Esophagus squamous epithelium (tissue), 5 donors: Measurements from ENCODE around the gene TNNI3. TPM values are rescaled to one million over a fixed set of nuclear protein-coding genes. Genes with fewer than 3 reads are reported as not detected.
A peak's percentile ranks its signal among the peaks of the same experiment; 100 is the strongest.

Source experiments
- DNase-seq: peaks from one replicate; lab custom pipeline; 2025; lab: John Stamatoyannopoulos, UW
- H3K27ac ChIP-seq, 4 donors: fragments of 200-600 bp; sonication (generic); one replicate each; pipeline ENCODE4 v1.5.1; 2016 to 2019; ENCODE audit warnings: mild to moderate bottlenecking in 1 of 4
- H3K27me3 ChIP-seq, 4 donors: fragments of 200-600 bp; sonication (generic); 1 replicate in 3 of 4; 2 replicates in 1 of 4; pipeline versions ENCODE4 v1.5.1 to v1.6.0; 2017 to 2021; ENCODE audit warnings: antibody characterized with exemption in 1 of 4
- H3K36me3 ChIP-seq, 3 donors: fragments of 200-600 bp; sonication (generic); one replicate each; pipeline ENCODE4 v1.5.1; 2016 to 2019
- H3K4me1 ChIP-seq, 3 donors: fragments of 200-600 bp; sonication (generic); one replicate each; pipeline ENCODE4 v1.5.1; 2017 to 2019
- H3K4me3 ChIP-seq, 4 donors: fragments of 200-600 bp; sonication (generic); 1 replicate in 3 of 4; 2 replicates in 1 of 4; pipeline ENCODE4 v1.5.1; 2016 to 2019; ENCODE audit warnings: mild to moderate bottlenecking in 2 of 4, moderate library complexity in 1 of 4
- H3K9me3 ChIP-seq, 3 donors: fragments of 200-600 bp; sonication (generic); one replicate each; pipeline ENCODE4 v1.5.1; 2016 to 2019
- POLR2A ChIP-seq, 4 donors: fragments of 450-650 bp; IDR thresholded peaks; one replicate each; pipeline ENCODE4 v1.6.1; 2017; ENCODE audit warnings: antibody characterized with exemption in 4 of 4, mild to moderate bottlenecking in 4 of 4, moderate library complexity in 3 of 4
- WGBS, 2 donors: methylation state at CpG; one replicate each; pipeline ENCODE4 v1.1.5; 2018; 5-methylcytosine and 5-hydroxymethylcytosine counted together
- intact Hi-C: fragments of 100-400 bp; cut with DNase I; formaldehyde crosslinking; loops from one replicate; pipeline ENCODE4 v1.15.0; 2022
- total RNA-seq, 4 donors: library from RNA; depleted of rRNA; stranded (reverse); fragments of >200 nt; gene quantifications; one replicate each; pipeline ENCODE4 v1.1.0, GENCODE V29; 2016
- TF ChIP-seq, protein P1 (sequence below), 6 experiments: fragments of 450-650 bp in 4 of 6; fragments of 200-600 bp in 2 of 6; sonication (generic) in 2 of 6; IDR thresholded peaks; one replicate each; pipeline ENCODE4 v1.5.1; 2016 to 2019; ENCODE audit warnings: antibody characterized with exemption in 6 of 6, mild to moderate bottlenecking in 4 of 6, moderate library complexity in 4 of 6
- donor health status: DM: yes; HTN: yes; CAD: no.

TNNI3 gene
- total RNA-seq, 4 donors from 2014 or later = not detected

DNA sequence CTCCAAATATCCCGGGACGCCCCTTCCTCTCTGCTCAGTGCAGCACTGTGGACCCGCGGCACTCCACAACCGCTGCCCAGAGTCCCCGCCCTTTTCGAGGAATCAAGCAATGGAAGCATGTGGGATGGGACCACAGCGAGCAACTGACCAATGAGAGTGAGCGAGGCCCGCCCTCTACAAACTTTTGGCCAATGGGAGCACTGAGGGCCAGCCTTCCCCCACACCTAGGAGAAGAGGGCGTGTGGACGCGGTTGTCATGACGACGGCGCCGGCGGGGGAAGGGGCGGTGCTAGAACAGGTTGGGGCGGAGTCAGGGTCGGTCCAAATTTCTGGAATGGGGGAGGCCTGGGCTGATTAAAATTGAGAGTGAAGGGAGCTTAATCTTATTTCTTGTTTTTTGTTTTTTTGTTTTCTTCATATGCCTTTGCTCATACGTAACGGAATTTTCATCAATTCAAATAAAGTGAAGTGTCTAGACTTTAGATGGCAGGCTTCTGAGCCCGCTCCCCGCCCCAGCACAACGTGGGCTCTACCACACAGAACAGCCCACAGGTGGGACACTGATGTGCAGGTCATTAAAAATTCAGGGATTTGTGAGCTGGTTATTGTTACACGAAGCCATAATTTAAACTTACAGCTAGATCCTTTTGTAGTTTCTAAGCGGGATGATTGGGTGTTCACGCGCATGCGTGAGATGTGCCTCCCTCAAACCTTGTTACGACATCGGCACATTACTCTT, 9.2 kb upstream of the TNNI3 start, which contains the start of gene DNAAF3:
DNAAF3 (minus strand) TSS at position 84 of the 739 bp plus-strand sequence. CDS start 200 bp downstream, outside the sequence.
- H3K4me1 ChIP-seq = peaks cover 0 to 23% (median 13%) of the 10 kb centered on the region in 3 donors
- DNase-seq = peak; percentile 65
- H3K9me3 ChIP-seq = no peaks in the 10 kb centered on the region
- intact Hi-C loops = no loop called here
- 2 to 5% methylated on average over 23 to 29 of the region's 33 CpGs for WGBS, 2 donors
- no peak for TF ChIP-seq POLR2A (IDR thresholded peaks at IDR 0.05)
- TF ChIP-seq, protein P1, sequence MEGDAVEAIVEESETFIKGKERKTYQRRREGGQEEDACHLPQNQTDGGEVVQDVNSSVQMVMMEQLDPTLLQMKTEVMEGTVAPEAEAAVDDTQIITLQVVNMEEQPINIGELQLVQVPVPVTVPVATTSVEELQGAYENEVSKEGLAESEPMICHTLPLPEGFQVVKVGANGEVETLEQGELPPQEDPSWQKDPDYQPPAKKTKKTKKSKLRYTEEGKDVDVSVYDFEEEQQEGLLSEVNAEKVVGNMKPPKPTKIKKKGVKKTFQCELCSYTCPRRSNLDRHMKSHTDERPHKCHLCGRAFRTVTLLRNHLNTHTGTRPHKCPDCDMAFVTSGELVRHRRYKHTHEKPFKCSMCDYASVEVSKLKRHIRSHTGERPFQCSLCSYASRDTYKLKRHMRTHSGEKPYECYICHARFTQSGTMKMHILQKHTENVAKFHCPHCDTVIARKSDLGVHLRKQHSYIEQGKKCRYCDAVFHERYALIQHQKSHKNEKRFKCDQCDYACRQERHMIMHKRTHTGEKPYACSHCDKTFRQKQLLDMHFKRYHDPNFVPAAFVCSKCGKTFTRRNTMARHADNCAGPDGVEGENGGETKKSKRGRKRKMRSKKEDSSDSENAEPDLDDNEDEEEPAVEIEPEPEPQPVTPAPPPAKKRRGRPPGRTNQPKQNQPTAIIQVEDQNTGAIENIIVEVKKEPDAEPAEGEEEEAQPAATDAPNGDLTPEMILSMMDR (IDR thresholded peaks at IDR 0.05) = peak in 1 of 6 experiments; percentile 14
- no peaks in the 10 kb centered on the region for H3K36me3 ChIP-seq
- peak within 1 kb of the TSS in 3 of 4 donors; percentile 34 to 68 (median 66) for H3K27ac ChIP-seq
- H3K4me3 ChIP-seq = peak within 1 kb of the TSS; percentile 13 to 69 (median 50)
- H3K27me3 ChIP-seq = peaks cover 2 to 99% (median 6%) of the 10 kb centered on the region in 4 donors

DNA sequence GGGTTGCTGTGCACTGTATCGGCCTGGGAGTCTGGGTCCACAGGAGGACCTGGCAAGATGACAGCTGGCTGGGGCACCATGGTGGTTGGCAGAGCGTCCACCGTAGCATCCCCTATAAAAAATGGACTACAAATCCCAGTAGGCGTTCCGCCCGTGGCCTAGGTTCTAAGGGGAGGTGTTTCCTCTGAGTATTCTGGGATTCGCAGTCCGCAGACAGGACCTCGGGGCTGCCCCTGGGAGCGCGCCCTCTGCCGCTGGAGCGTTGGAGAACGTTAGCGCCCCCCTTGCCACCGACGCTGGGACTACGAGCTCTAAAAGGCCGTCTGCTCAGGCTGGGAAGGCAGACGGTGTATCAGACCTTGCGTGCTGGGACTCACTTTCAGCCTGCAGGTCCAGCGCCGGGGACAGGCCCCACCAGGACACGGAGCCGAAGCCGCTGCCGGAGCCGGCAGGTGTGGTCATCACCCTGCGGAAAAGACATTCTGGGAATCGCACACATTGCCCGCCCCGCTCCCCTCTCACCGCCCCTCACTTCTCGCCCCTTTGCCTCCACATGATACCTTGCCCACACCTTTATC, 8.5 kb upstream of the TNNI3 start:
- DNase-seq = no peak
- peak overlapping the region in 2 of 4 donors; percentile 34 to 44 for H3K27ac ChIP-seq

DNA sequence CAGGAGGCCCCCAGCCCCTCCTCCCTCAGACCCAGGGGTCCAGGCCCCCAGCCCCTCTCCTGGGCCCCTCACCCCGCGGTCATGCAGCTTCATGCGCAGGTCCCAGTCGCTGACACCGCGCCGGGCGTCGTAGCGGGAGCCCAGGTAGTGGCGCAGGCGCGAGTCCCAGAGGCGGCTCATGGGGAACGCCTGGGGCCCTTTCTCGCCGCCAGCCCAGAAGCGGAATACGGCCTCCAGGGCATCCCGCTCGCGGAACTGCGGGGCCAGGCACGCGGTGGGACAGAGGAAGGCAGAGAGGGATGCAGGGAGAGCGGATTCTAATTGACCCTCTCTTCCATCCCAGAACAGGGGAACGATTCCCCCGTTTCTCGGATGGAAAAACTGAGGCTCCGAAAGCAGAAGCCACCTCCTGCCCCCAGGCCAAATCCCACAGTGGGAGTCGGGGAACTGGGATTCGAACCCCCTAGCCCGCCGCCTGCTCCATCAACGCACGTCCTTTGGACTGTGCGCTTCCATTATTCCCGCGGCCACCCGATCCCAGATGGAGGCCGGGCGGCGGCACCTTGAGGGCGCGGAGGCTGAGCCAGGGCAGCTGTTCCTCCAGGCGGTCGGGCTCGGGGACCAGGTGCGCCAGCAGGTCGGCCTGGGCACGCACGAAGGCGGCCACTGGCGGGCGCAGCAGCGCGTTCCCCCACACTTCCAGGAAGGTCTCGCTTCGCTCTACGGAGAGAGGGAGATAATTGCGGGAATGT, 4.2 kb upstream of the TNNI3 start:
- intact Hi-C loops = no loop called here
- Histone ChIP-seq H3K4me3 (no peak overlapping the region), H3K27me3 (peaks cover 5 to 98% (median 14%) of the 10 kb centered on the region in 4 donors), H3K27ac (no peak overlapping the region), H3K36me3 (no peaks in the 10 kb centered on the region), H3K4me1 (peaks cover 0 to 46% (median 24%) of the 10 kb centered on the region in 3 donors), H3K9me3 (no peaks in the 10 kb centered on the region)
- TF ChIP-seq, protein P1 (IDR thresholded peaks at IDR 0.05) = no peak
- no peak for TF ChIP-seq POLR2A (IDR thresholded peaks at IDR 0.05)
- 52 to 55% methylated on average over 15 to 25 of the region's 61 CpGs for WGBS, 2 donors
- no peak for DNase-seq

More for the DNA sequence above, 8.5 kb upstream of the TNNI3 start:
- intact Hi-C loops = no loop called here
- peaks cover 5 to 99% (median 12%) of the 10 kb centered on the region in 4 donors for H3K27me3 ChIP-seq
- WGBS, 2 donors = 0% methylated on average over 6 of the region's 34 CpGs
- H3K36me3 ChIP-seq = no peaks in the 10 kb centered on the region
- H3K9me3 ChIP-seq = no peaks in the 10 kb centered on the region
- peaks cover 0 to 24% (median 13%) of the 10 kb centered on the region in 3 donors for H3K4me1 ChIP-seq
- H3K4me3 ChIP-seq = peak overlapping the region; percentile 13 to 69 (median 50)
- TF ChIP-seq, protein P1 (IDR thresholded peaks at IDR 0.05) = peak in 5 of 6 experiments; percentile 10 to 33 (median 17)
- no peak for TF ChIP-seq POLR2A (IDR thresholded peaks at IDR 0.05)

DNA sequence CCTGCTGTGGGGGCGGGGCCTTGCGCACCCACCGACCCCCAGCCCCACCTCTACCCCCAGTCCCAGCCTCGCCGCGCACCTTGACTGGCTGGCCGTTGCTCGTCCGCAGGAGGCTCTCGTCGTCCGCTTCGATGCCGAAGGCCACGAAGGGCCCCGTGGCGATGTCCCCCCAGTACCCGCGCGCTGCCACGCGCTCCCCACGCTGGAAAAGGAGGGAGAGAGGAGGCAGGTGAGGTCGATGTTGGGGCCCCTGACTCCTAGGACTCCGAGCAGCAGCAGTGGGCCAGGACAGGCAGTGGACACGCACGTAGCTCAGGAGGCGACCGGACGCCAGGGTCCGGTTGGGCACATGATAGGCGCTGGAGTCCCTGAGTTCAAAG, 3.4 kb upstream of the TNNI3 start:
- Histone ChIP-seq H3K4me1 (peaks cover 0 to 46% (median 17%) of the 10 kb centered on the region in 3 donors), H3K9me3 (no peaks in the 10 kb centered on the region), H3K4me3 (peak overlapping the region in 1 of 4 donors; percentile 26), H3K27me3 (peaks cover 5 to 98% (median 14%) of the 10 kb centered on the region in 4 donors), H3K27ac (no peak overlapping the region), H3K36me3 (no peaks in the 10 kb centered on the region)
- intact Hi-C loops = no loop called here
- no peak for DNase-seq
- no CpG with 5 or more reads among the region's 32 CpGs for WGBS, 2 donors
- TF ChIP-seq, protein P1 (IDR thresholded peaks at IDR 0.05) = no peak
- TF ChIP-seq POLR2A (IDR thresholded peaks at IDR 0.05) = no peak
